ENCODE measurements around the gene NACC2. TPM values are rescaled to one million over a fixed set of nuclear protein-coding genes. Genes with fewer than 3 reads are reported as not detected.

The NACC2 gene
- polyA plus RNA-seq, 1 of the 3 experiments (the other 2 are of a cell fraction), result 22.1 TPM

DNA sequence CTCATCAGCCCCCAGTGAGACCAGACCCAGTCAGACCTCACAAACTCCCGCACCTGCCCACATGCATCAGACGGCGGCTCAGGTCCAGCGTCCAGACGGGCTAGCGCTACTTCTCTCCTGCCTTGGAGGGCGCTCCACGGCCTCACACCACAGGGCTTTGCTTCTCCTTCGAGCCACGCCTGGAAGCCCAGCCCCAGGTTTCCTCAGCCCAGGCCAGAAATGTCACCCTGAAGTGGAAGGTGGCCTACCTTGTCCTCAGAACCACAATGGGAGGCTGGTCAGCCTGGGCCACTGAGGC lies 2.8 kb downstream of the NACC2 start:
- Histone ChIP-seq H3K4me3 (ENCODE audit: low read depth in 2 of 2, low read length in 1 of 2) (no peak overlapping the region), H3K79me2 (ENCODE audit: insufficient read depth) (peaks cover 76% of the 10 kb centered on the region), H3K9me3 (no peaks in the 10 kb centered on the region), H3K9ac (no peak overlapping the region), H4K20me1 (ENCODE audit: insufficient read depth) (peaks cover 66% of the 10 kb centered on the region), H2AFZ (ENCODE audit: low read depth) (no peak overlapping the region), H3F3A (replicated peaks; ENCODE audit: insufficient read depth) (peaks cover 10% of the 10 kb centered on the region), H3K4me2 (0 out of 2 replicates have a peak overlapping the region, but pooled peaks have one; percentile 91), H3K4me1 (ENCODE audit: control insufficient read depth in 1 of 2, insufficient read depth in 2 of 2, low read depth in 1 of 2, low read length in 1 of 2) (peaks cover 32 to 44% of the 10 kb centered on the region in 2 experiments; a peak in 3 of 4 replicates), H3K9me2 (no peaks in the 10 kb centered on the region), H3K36me3 (replicated peaks in 1 of 2; ENCODE audit: control insufficient read depth in 1 of 2, insufficient read depth in 2 of 2, low read length in 1 of 2) (peaks cover 0 to 2% of the 10 kb centered on the region in 2 experiments), H3K27me3 (ENCODE audit: insufficient read depth) (no peaks in the 10 kb centered on the region), H3K27ac (ENCODE audit: low read depth in 2 of 2, low read length in 1 of 2) (no peak overlapping the region)
- ChIA-PET POLR2A (no interaction called here), CTCF (interaction anchor here (4.2 to 4.3 kb wide), 2 partner anchors 29 to 124 kb away, joined by 29 to 37 read pairs; no protein-coding TSS in a partner anchor)
- 98% methylated on average over 9 of the region's 10 CpGs for WGBS (ENCODE audit: low lambda C conversion rate)
- DNase-seq, result no peak
- TF ChIP-seq TEAD4 (IDR thresholded peaks at IDR 0.05; ENCODE audit: borderline replicate concordance, insufficient read depth) (no peak), JUND (IDR thresholded peaks at IDR 0.05) (no peak), FOXJ3 (CRISPR knock-in tag; IDR thresholded peaks at IDR 0.05) (no peak), FOSL2 (IDR thresholded peaks at IDR 0.05; ENCODE audit: borderline replicate concordance, low read depth) (no peak), YY1 (IDR thresholded peaks at IDR 0.05; ENCODE audit: low read depth) (no peak), SIN3A (IDR thresholded peaks at IDR 0.05; ENCODE audit: borderline replicate concordance, low read depth, low read length) (no peak)
- TF ChIP-seq, protein P1, sequence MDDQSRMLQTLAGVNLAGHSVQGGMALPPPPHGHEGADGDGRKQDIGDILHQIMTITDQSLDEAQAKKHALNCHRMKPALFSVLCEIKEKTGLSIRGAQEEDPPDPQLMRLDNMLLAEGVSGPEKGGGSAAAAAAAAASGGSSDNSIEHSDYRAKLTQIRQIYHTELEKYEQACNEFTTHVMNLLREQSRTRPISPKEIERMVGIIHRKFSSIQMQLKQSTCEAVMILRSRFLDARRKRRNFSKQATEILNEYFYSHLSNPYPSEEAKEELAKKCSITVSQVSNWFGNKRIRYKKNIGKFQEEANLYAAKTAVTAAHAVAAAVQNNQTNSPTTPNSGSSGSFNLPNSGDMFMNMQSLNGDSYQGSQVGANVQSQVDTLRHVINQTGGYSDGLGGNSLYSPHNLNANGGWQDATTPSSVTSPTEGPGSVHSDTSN (IDR thresholded peaks at IDR 0.05), result no peak
- TF ChIP-seq, protein P2, sequence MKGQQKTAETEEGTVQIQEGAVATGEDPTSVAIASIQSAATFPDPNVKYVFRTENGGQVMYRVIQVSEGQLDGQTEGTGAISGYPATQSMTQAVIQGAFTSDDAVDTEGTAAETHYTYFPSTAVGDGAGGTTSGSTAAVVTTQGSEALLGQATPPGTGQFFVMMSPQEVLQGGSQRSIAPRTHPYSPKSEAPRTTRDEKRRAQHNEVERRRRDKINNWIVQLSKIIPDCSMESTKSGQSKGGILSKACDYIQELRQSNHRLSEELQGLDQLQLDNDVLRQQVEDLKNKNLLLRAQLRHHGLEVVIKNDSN (IDR thresholded peaks at IDR 0.05; ENCODE audit: borderline replicate concordance, low read depth), result no peak
- TF ChIP-seq, protein P3, sequence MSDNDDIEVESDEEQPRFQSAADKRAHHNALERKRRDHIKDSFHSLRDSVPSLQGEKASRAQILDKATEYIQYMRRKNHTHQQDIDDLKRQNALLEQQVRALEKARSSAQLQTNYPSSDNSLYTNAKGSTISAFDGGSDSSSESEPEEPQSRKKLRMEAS (IDR thresholded peaks at IDR 0.05; ENCODE audit: low read depth), result no peak

DNA sequence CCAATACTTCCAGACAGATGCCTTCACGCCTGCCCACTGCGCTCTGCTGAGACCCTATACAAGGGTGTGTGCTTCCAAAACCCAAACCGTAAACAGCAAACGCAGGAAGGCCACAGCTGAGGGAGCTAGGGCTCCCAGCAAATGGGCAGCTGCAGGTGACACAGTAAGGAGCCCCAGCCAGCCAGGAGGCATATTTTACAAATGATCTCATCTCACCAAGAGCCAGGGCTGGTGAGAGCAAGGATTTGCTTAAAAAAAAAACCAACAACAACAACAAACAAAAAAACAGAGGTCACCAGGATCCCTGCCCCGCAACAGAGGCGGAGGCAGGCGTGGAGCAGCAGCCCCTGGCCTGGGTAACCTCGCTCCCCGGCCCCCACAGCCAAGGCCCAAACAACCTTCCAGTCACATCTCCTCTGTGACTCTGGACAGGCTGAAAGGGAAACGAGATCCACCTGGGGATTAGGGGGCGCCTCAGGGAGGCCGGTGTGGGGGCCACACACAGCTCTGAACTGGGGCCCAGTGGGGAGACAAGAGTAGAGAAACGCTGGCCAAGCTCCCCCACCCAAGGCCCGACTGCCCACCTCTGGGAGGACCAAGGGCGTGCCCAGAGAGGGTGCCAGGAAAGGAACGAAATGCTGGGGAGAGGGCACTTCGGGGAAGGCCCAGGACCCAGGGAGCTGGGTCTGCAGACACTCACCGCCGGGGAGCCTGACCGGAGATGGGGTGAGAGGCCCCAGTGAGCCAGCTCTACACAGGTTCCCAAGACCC lies 3.3 kb downstream of the NACC2 start:
- Histone ChIP-seq H3K27me3 (ENCODE audit: insufficient read depth) (no peaks in the 10 kb centered on the region), H2AFZ (ENCODE audit: low read depth) (no peak overlapping the region), H3K27ac (ENCODE audit: low read depth in 2 of 2, low read length in 1 of 2) (no peak overlapping the region), H3K79me2 (ENCODE audit: insufficient read depth) (peaks cover 78% of the 10 kb centered on the region), H3K4me1 (ENCODE audit: control insufficient read depth in 1 of 2, insufficient read depth in 2 of 2, low read depth in 1 of 2, low read length in 1 of 2) (peaks cover 32 to 48% of the 10 kb centered on the region in 2 experiments; a peak in 3 of 4 replicates), H4K20me1 (ENCODE audit: insufficient read depth) (peaks cover 71% of the 10 kb centered on the region), H3K4me2 (peak overlapping the region; percentile 28; the same call in 1 of the 2 replicates), H3K9me3 (no peaks in the 10 kb centered on the region), H3K36me3 (replicated peaks in 1 of 2; ENCODE audit: control insufficient read depth in 1 of 2, insufficient read depth in 2 of 2, low read length in 1 of 2) (peaks cover 0 to 2% of the 10 kb centered on the region in 2 experiments), H3K9me2 (no peaks in the 10 kb centered on the region), H3K9ac (no peak overlapping the region), H3K4me3 (ENCODE audit: low read depth in 2 of 2, low read length in 1 of 2) (no peak overlapping the region), H3F3A (replicated peaks; ENCODE audit: insufficient read depth) (peaks cover 10% of the 10 kb centered on the region)
- DNase-seq, result no peak
- POLR2A ChIA-PET, result no interaction called here
- WGBS (ENCODE audit: low lambda C conversion rate), result 93% methylated on average over 15 of the region's 20 CpGs
- CTCF ChIA-PET, result interaction anchor here (0.7 to 4.3 kb wide), 3 partner anchors 30 to 1134 kb away, joined by 3 to 37 read pairs (median 29); no protein-coding TSS in a partner anchor
- TF ChIP-seq, protein P2 (IDR thresholded peaks at IDR 0.05; ENCODE audit: borderline replicate concordance, low read depth), result no peak
- no peak for TF ChIP-seq NFIC (IDR thresholded peaks at IDR 0.05; ENCODE audit: borderline replicate concordance)
- TF ChIP-seq POLR2AphosphoS5 (IDR thresholded peaks at IDR 0.05; ENCODE audit: low read depth, low read length), result no peak
- no peak for TF ChIP-seq YY1 (IDR thresholded peaks at IDR 0.05; ENCODE audit: low read depth)
